IMR-90 (cell line): ENCODE data around the gene UBE3A. TPM values are rescaled to one million over a fixed set of nuclear protein-coding genes. Genes with fewer than 3 reads are reported as not detected.

ENCODE experiments used
- ATAC-seq: fragments of 200-7000 bp; cut with Tn5 transposase; 2 replicates; pipeline ENCODE4 v1.9.1; 2020; ENCODE audit warnings: low read depth, mild to moderate bottlenecking, moderate library complexity
- BruUV-seq: library from RNA; stranded (reverse); fragments of 400-500 nt; replicated peaks from 2 replicates; lab custom pipeline; 2021; lab: Mats Ljungman, UMichigan
- CTCF ChIA-PET: fragments of 300-600 bp; formaldehyde crosslinking; extraction: SDS; loops from one replicate; lab custom pipeline; 2021; ENCODE audit warnings: antibody characterized with exemption; lab: Yijun Ruan, JAX
- POLR2A ChIA-PET: fragments of 300-600 bp; sonication (Branson Sonifier 250); formaldehyde crosslinking; loops from one replicate; lab custom pipeline; 2022; ENCODE audit warnings: antibody characterized with exemption; ENCODE audit not compliant: unreplicated experiment; lab: Charles Lee
- DNase-seq: peaks from one replicate; pipeline ENCODE4 v3.0.0; 2013
- H2AFZ ChIP-seq: replicated peaks from 2 replicates; pipeline ENCODE3; 2013; ENCODE audit warnings: low read length, mild to moderate bottlenecking; ENCODE audit not compliant: poor library complexity
- H2AK5ac ChIP-seq: 2 replicates; pipeline ENCODE4 v1.6.1; 2013; ENCODE audit warnings: low read depth, low read length, inconsistent platforms
- H2AK9ac ChIP-seq: replicated peaks from 2 replicates; pipeline ENCODE3; 2013; ENCODE audit warnings: mild to moderate bottlenecking, low read depth, low read length, moderate library complexity; ENCODE audit not compliant: poor library complexity
- H2BK120ac ChIP-seq: 2 replicates; pipeline ENCODE4 v1.6.1; 2013; ENCODE audit warnings: low read depth, low read length, inconsistent platforms
- H2BK15ac ChIP-seq: 3 replicates; pipeline ENCODE4 v1.6.1; 2013; ENCODE audit warnings: low read depth, low read length, inconsistent platforms
- H2BK20ac ChIP-seq: 2 replicates; pipeline ENCODE4 v1.6.1; 2013; ENCODE audit warnings: low read depth, mild to moderate bottlenecking, inconsistent platforms, low read length, moderate library complexity
- H2BK5ac ChIP-seq: 2 replicates; pipeline ENCODE4 v1.6.1; 2013; ENCODE audit warnings: mild to moderate bottlenecking, low read depth, low read length, inconsistent platforms; ENCODE audit not compliant: poor library complexity, severe bottlenecking
- H3K14ac ChIP-seq: replicated peaks from 2 replicates; pipeline ENCODE4 v1.6.1; 2013; ENCODE audit warnings: low read depth, low read length, inconsistent platforms
- H3K18ac ChIP-seq: 2 replicates; pipeline ENCODE4 v1.6.1; 2013; ENCODE audit warnings: low read depth, low read length, control low read depth
- H3K23ac ChIP-seq: 2 replicates; pipeline ENCODE4 v1.6.1; 2013; ENCODE audit warnings: low read depth, low read length, inconsistent platforms
- H3K27ac ChIP-seq: 2 replicates; pipeline ENCODE4 v1.5.1; 2013; ENCODE audit warnings: mild to moderate bottlenecking, control low read depth, low read length; ENCODE audit not compliant: insufficient read depth
- H3K27me3 ChIP-seq: 2 replicates; pipeline ENCODE4 v1.6.1; 2013; ENCODE audit warnings: low read length; ENCODE audit not compliant: control insufficient read depth, insufficient read depth
- H3K36me3 ChIP-seq: 2 replicates; pipeline ENCODE4 v1.6.1; 2013; ENCODE audit warnings: low read length, mixed read lengths; ENCODE audit not compliant: control insufficient read depth, insufficient read depth
- H3K4ac ChIP-seq: 2 replicates; pipeline ENCODE4 v1.6.1; 2013; ENCODE audit warnings: low read depth, low read length, inconsistent platforms
- H3K4me1 ChIP-seq: 2 replicates; pipeline ENCODE4 v1.6.1; 2013; ENCODE audit warnings: low read length, mixed read lengths; ENCODE audit not compliant: control insufficient read depth, insufficient read depth
- H3K4me2 ChIP-seq: 2 replicates; pipeline ENCODE4 v1.6.1; 2013; ENCODE audit warnings: low read depth, mild to moderate bottlenecking, control low read depth, low read length, moderate library complexity
- H3K4me3 ChIP-seq: 2 replicates; pipeline ENCODE4 v1.5.1; 2013; ENCODE audit warnings: low read depth, mild to moderate bottlenecking, control low read depth, low read length, moderate library complexity; ENCODE audit not compliant: insufficient read depth
- H3K56ac ChIP-seq: 2 replicates; pipeline ENCODE4 v1.6.1; 2013; ENCODE audit warnings: low read length, inconsistent platforms; ENCODE audit not compliant: insufficient read depth; ENCODE audit errors: extremely low read depth
- H3K79me1 ChIP-seq, 2 experiments: 2 replicates each; pipeline ENCODE4 v1.6.1; 2013; ENCODE audit warnings: low read length in 2 of 2, inconsistent platforms in 1 of 2, low read depth in 1 of 2
- H3K9ac ChIP-seq: 2 replicates; pipeline ENCODE4 v1.6.1; 2013; ENCODE audit warnings: low read depth, low read length, control low read depth
- H3K9me1 ChIP-seq: 2 replicates; pipeline ENCODE4 v1.6.1; 2013; ENCODE audit warnings: low read length, inconsistent platforms; ENCODE audit not compliant: insufficient read depth
- H3K9me3 ChIP-seq: 2 replicates; pipeline ENCODE4 v1.6.1; 2013; ENCODE audit warnings: low read length; ENCODE audit not compliant: control insufficient read depth, insufficient read depth
- H4K20me1 ChIP-seq: 2 replicates; pipeline ENCODE4 v1.6.1; 2013; ENCODE audit warnings: low read length, inconsistent platforms; ENCODE audit not compliant: insufficient read depth
- H4K5ac ChIP-seq: 2 replicates; pipeline ENCODE4 v1.6.1; 2013; ENCODE audit warnings: mild to moderate bottlenecking, low read depth, low read length, control low read depth
- H4K8ac ChIP-seq, 2 experiments: 2 replicates each; pipeline ENCODE4 v1.6.1; 2013; ENCODE audit warnings: low read depth in 2 of 2, low read length in 2 of 2, control low read depth in 1 of 2, inconsistent platforms in 1 of 2
- H4K91ac ChIP-seq: 2 replicates; pipeline ENCODE4 v1.6.1; 2013; ENCODE audit warnings: low read depth, low read length, inconsistent platforms; ENCODE audit not compliant: insufficient read depth
- BHLHE40 ChIP-seq: fragments of 150-350 bp; IDR thresholded peaks from 2 replicates; pipeline ENCODE4 v1.6.1; 2016; ENCODE audit warnings: mild to moderate bottlenecking, low read depth, low read length
- CEBPB ChIP-seq: IDR thresholded peaks from 2 replicates; pipeline ENCODE4 v1.6.1; 2012; ENCODE audit warnings: low read depth, low read length, improper control_type of control experiment
- FOS ChIP-seq: fragments of 150-350 bp; IDR thresholded peaks from 2 replicates; pipeline ENCODE4 v1.6.1; 2016; ENCODE audit warnings: low read depth, low read length
- MAZ ChIP-seq: IDR thresholded peaks from 2 replicates; pipeline ENCODE4 v1.6.1; 2012; ENCODE audit warnings: low read depth, mild to moderate bottlenecking, low read length, improper control_type of control experiment, moderate library complexity, borderline replicate concordance
- SMC3 ChIP-seq: fragments of 150-350 bp; IDR thresholded peaks from 2 replicates; pipeline ENCODE4 v1.6.1; 2016; ENCODE audit warnings: low read depth, mild to moderate bottlenecking, antibody characterized with exemption, low read length, moderate library complexity
- WGBS, 2 experiments: methylation state at CpG; one replicate each; pipeline versions ENCODE4 v1.1.5 to v1.1.7; 2013; ENCODE audit warnings: missing lambda C conversion rate in 2 of 2; ENCODE audit not compliant: insufficient read length in 1 of 2; ENCODE audit errors: extremely low coverage in 2 of 2; 5-methylcytosine and 5-hydroxymethylcytosine counted together
- dilution Hi-C: fragments of 300-500 bp; cut with HindIII; formaldehyde crosslinking; loops from one replicate; pipeline ENCODE4 v1.14.3; 2018; ENCODE audit warnings: low sequenced_read_pairs; ENCODE audit not compliant: unreplicated experiment
- in situ Hi-C: fragments of 300-500 bp; cut with MboI; formaldehyde crosslinking; loops from 3 replicates; pipeline ENCODE4 v1.14.3; 2019; ENCODE audit warnings: low sequenced_read_pairs, inconsistent platforms, mixed read lengths
- intact Hi-C: fragments of 100-400 bp; cut with micrococcal nuclease; formaldehyde crosslinking; loops from 2 replicates; pipeline ENCODE4 v1.10.0; 2022
- polyA plus RNA-seq, 3 experiments: library from polyadenylated mRNA; depleted of rRNA; stranded (reverse); fragments of >200 nt; gene quantifications; 2 replicates each; pipeline ENCODE4 v1.2.3, GENCODE V29; 2012; ENCODE audit warnings: low replicate concordance in 1 of 3
- total RNA-seq: library from RNA; depleted of rRNA; stranded (reverse); fragments of >200 nt; gene quantifications from 2 replicates; pipeline ENCODE4 v1.2.3, GENCODE V29; 2012
- TF ChIP-seq, protein P1 (sequence below): conservative IDR thresholded peaks from 2 replicates; pipeline ENCODE4 v1.5.1; 2012; ENCODE audit warnings: mild to moderate bottlenecking, low read depth, low read length, improper control_type of control experiment
- TF ChIP-seq, protein P2 (sequence below): fragments of 150-350 bp; IDR thresholded peaks from 2 replicates; pipeline ENCODE4 v1.6.1; 2016; ENCODE audit warnings: low read depth, mild to moderate bottlenecking, low read length, moderate library complexity, borderline replicate concordance

Gene UBE3A
- total and polyA plus RNA-seq, 2 of the 4 experiments (the other 2 are of a cell fraction) = 19.3 to 53.2 TPM

DNA sequence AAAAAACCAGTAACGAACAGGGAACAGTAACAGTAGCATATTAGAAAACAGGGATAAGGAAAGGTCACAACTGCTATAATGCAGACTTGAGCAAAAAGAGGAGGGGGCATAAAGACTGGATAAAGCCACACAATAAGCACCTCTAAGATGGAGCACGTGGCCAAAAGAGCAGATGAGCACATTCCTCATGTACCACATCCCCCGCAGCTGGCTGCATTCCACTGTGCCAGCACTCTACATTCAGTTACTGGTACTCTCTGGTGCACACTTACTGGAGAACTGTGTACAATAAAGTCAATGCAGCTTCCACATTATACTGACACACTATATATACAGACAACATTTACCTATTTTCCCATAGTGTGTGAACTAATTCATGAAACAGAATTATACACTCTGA lies 64.7 kb downstream of the UBE3A start:
- ATAC-seq (no peak), DNase-seq (no peak)
- Histone ChIP-seq H2BK15ac (no peak overlapping the region), H3K4me3 (no peak overlapping the region), H2AK9ac (no peak overlapping the region), H2AFZ (no peak overlapping the region), H3K9me1 (no peaks in the 10 kb centered on the region), H3K27me3 (no peaks in the 10 kb centered on the region), H2BK5ac (no peak overlapping the region), H3K4ac (no peak overlapping the region), H3K14ac (no peak overlapping the region), H4K5ac (no peak overlapping the region), H3K23ac (no peak overlapping the region), H3K9ac (no peak overlapping the region), H4K8ac (no peak overlapping the region), H3K56ac (no peak overlapping the region), H4K20me1 (peaks cover 3% of the 10 kb centered on the region; the same call in 1 of the 2 replicates), H3K79me1 (peaks cover 31 to 53% of the 10 kb centered on the region in 2 experiments), H3K36me3 (peaks cover 21% of the 10 kb centered on the region), H3K4me1 (peaks cover 4% of the 10 kb centered on the region), H3K9me3 (no peaks in the 10 kb centered on the region), H3K18ac (no peak overlapping the region), H2AK5ac (no peak overlapping the region), H3K27ac (no peak overlapping the region), H3K4me2 (no peak overlapping the region), H2BK20ac (no peak overlapping the region), H2BK120ac (no peak overlapping the region), H4K91ac (no peak overlapping the region)
- 80% methylated on average over 1 of the region's 3 CpGs; no CpG with 5 or more reads in 1 of the 2 experiments for WGBS, 2 experiments
- in situ Hi-C loops = no loop called here
- dilution Hi-C loops = no loop called here
- CTCF ChIA-PET = no interaction called here
- POLR2A ChIA-PET = no interaction called here
- intact Hi-C loops = loop anchor here (5.0 kb wide), 2 partner anchors 33 to 63 kb away; partner anchors contain the start of gene UBE3A
- BruUV-seq = no TSS peak
- TF ChIP-seq CEBPB (no peak), SMC3 (no peak), MAZ (no peak), BHLHE40 (no peak), FOS (no peak)
- TF ChIP-seq, protein P1, sequence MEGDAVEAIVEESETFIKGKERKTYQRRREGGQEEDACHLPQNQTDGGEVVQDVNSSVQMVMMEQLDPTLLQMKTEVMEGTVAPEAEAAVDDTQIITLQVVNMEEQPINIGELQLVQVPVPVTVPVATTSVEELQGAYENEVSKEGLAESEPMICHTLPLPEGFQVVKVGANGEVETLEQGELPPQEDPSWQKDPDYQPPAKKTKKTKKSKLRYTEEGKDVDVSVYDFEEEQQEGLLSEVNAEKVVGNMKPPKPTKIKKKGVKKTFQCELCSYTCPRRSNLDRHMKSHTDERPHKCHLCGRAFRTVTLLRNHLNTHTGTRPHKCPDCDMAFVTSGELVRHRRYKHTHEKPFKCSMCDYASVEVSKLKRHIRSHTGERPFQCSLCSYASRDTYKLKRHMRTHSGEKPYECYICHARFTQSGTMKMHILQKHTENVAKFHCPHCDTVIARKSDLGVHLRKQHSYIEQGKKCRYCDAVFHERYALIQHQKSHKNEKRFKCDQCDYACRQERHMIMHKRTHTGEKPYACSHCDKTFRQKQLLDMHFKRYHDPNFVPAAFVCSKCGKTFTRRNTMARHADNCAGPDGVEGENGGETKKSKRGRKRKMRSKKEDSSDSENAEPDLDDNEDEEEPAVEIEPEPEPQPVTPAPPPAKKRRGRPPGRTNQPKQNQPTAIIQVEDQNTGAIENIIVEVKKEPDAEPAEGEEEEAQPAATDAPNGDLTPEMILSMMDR = no peak
- TF ChIP-seq, protein P2, sequence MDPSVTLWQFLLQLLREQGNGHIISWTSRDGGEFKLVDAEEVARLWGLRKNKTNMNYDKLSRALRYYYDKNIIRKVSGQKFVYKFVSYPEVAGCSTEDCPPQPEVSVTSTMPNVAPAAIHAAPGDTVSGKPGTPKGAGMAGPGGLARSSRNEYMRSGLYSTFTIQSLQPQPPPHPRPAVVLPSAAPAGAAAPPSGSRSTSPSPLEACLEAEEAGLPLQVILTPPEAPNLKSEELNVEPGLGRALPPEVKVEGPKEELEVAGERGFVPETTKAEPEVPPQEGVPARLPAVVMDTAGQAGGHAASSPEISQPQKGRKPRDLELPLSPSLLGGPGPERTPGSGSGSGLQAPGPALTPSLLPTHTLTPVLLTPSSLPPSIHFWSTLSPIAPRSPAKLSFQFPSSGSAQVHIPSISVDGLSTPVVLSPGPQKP = no peak
